Muscle layer of duodenum (tissue), 2 donors: Measurements from ENCODE around the gene DCTD.

Source experiments
- H3K27ac ChIP-seq: one replicate; pipeline ENCODE4 v1.7.0; 2013; ENCODE audit warnings: mild to moderate bottlenecking, low read length
- H3K27me3 ChIP-seq: one replicate; pipeline ENCODE4 v1.7.0; 2013; ENCODE audit warnings: low read depth, mild to moderate bottlenecking, control low read depth, low read length
- H3K36me3 ChIP-seq, 2 donors: one replicate each; pipeline ENCODE4 v1.7.0; 2013; ENCODE audit warnings: low read length in 2 of 2, control low read depth in 1 of 2, mild to moderate bottlenecking in 1 of 2; ENCODE audit not compliant: insufficient read depth in 2 of 2, control insufficient read depth in 1 of 2
- H3K4me1 ChIP-seq, 2 donors: one replicate each; pipeline ENCODE4 v1.7.0; 2013; ENCODE audit warnings: low read length in 2 of 2, mild to moderate bottlenecking in 2 of 2, control low read depth in 1 of 2, moderate library complexity in 1 of 2; ENCODE audit not compliant: insufficient read depth in 2 of 2, control insufficient read depth in 1 of 2
- H3K4me3 ChIP-seq, 2 donors: one replicate each; pipeline ENCODE4 v1.7.0; 2013; ENCODE audit warnings: low read length in 2 of 2, low read depth in 1 of 2, mild to moderate bottlenecking in 1 of 2
- H3K9me3 ChIP-seq, 2 donors: one replicate each; pipeline ENCODE4 v1.7.0; 2013; ENCODE audit warnings: low read length in 2 of 2, control low read depth in 1 of 2, mild to moderate bottlenecking in 1 of 2; ENCODE audit not compliant: control insufficient read depth in 1 of 2
- donor health status: healthy.

DCTD gene

DNA sequence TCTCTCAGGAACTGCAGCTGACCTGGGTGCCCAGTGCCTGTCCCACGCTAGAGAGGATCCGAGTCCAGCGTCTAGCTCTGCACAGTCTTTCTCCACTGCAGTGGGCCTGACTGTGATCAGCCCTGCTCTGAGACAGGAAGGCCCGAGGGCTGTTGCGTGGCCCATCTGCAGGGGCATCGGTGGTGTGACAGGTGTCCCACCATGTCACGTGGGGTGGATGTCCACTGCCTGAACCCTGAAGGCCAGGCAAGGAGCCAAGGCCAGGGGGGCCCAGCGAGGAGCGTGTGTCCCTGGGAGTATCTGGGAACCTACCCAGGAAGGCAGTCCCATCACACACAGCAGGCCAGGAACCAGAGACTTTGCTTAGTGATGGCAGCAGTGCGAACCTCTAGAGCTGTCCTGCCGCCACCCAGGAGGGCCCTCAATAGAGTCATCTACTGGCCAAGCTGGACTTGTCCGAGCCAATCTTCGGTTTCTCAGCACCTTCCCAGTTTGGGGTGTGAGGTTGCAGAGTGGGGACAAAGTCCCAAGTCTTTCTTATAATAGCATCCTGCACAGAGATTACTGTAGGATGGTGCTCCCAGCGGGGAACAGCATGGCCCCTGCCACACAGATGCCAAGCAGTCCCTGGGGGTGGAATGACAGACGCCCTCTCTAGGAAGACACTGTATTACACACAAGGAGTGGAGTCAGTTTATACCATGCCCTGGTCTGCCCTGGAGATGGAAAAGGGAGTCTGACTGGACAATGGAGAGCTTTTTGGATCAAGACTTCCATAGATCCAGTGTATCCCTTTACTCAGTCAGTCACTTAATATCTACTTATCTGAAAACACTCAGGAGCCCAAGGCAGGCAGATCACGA is 38.3 kb downstream of the DCTD start:
- H3K4me3 ChIP-seq: no peak overlapping the region
- peaks cover 0 to 15% of the 10 kb centered on the region in 2 donors for H3K4me1 ChIP-seq
- peaks cover 0 to 7% of the 10 kb centered on the region in 2 donors for H3K36me3 ChIP-seq
- no peaks in the 10 kb centered on the region for H3K27me3 ChIP-seq
- no peak overlapping the region for H3K27ac ChIP-seq
- no peaks in the 10 kb centered on the region for H3K9me3 ChIP-seq

GRCh38 chr4:182877326-182877883 is 39.8 kb downstream of the DCTD start:
- no peaks in the 10 kb centered on the region for H3K36me3 ChIP-seq

GRCh38 chr4:182876427-182876826 is 40.8 kb downstream of the DCTD start:
- Histone ChIP-seq H3K4me3 (no peak overlapping the region), H3K27me3 (no peaks in the 10 kb centered on the region), H3K36me3 (no peaks in the 10 kb centered on the region), H3K9me3 (no peaks in the 10 kb centered on the region), H3K4me1 (peaks cover 0 to 12% of the 10 kb centered on the region in 2 donors), H3K27ac (no peak overlapping the region)

More at GRCh38 chr4:182877326-182877883, 39.8 kb downstream of the DCTD start:
- Histone ChIP-seq H3K27me3 (no peaks in the 10 kb centered on the region), H3K4me1 (peaks cover 0 to 15% of the 10 kb centered on the region in 2 donors), H3K9me3 (no peaks in the 10 kb centered on the region), H3K27ac (no peak overlapping the region), H3K4me3 (no peak overlapping the region)

GRCh38 chr4:182875453-182876405 is 41.5 kb downstream of the DCTD start:
- no peak overlapping the region for H3K4me3 ChIP-seq
- no peaks in the 10 kb centered on the region for H3K27me3 ChIP-seq
- no peaks in the 10 kb centered on the region for H3K36me3 ChIP-seq
- H3K4me1 ChIP-seq: peaks cover 0 to 5% of the 10 kb centered on the region in 2 donors
- H3K9me3 ChIP-seq: no peaks in the 10 kb centered on the region
- no peak overlapping the region for H3K27ac ChIP-seq

GRCh38 chr4:182874797-182875345 is 42.3 kb downstream of the DCTD start:
- H3K9me3 ChIP-seq: no peaks in the 10 kb centered on the region
- no peaks in the 10 kb centered on the region for H3K4me1 ChIP-seq
- no peak overlapping the region for H3K27ac ChIP-seq
- no peaks in the 10 kb centered on the region for H3K36me3 ChIP-seq
- no peak overlapping the region for H3K4me3 ChIP-seq
- H3K27me3 ChIP-seq: no peaks in the 10 kb centered on the region

- no peak overlapping the region for H3K27ac ChIP-seq
- H3K4me3 ChIP-seq: no peak overlapping the region
- H3K36me3 ChIP-seq: no peaks in the 10 kb centered on the region
- H3K27me3 ChIP-seq: no peaks in the 10 kb centered on the region
- no peaks in the 10 kb centered on the region for H3K4me1 ChIP-seq
- no peaks in the 10 kb centered on the region for H3K9me3 ChIP-seq
These were observed 42.9 kb downstream of the DCTD start for GRCh38 chr4:182874304-182874751.

GRCh38 chr4:182873726-182874125 is 43.5 kb downstream of the DCTD start:
- H3K4me3 ChIP-seq: no peak overlapping the region
- no peak overlapping the region for H3K27ac ChIP-seq
- H3K4me1 ChIP-seq: no peaks in the 10 kb centered on the region
- no peaks in the 10 kb centered on the region for H3K36me3 ChIP-seq
- H3K27me3 ChIP-seq: no peaks in the 10 kb centered on the region
- no peaks in the 10 kb centered on the region for H3K9me3 ChIP-seq

GRCh38 chr4:182873289-182873688 is 43.9 kb downstream of the DCTD start:
- H3K4me1 ChIP-seq: no peaks in the 10 kb centered on the region
- H3K27me3 ChIP-seq: no peaks in the 10 kb centered on the region
- H3K4me3 ChIP-seq: no peak overlapping the region
- H3K9me3 ChIP-seq: no peaks in the 10 kb centered on the region
- H3K27ac ChIP-seq: no peak overlapping the region
- H3K36me3 ChIP-seq: no peaks in the 10 kb centered on the region

DNA sequence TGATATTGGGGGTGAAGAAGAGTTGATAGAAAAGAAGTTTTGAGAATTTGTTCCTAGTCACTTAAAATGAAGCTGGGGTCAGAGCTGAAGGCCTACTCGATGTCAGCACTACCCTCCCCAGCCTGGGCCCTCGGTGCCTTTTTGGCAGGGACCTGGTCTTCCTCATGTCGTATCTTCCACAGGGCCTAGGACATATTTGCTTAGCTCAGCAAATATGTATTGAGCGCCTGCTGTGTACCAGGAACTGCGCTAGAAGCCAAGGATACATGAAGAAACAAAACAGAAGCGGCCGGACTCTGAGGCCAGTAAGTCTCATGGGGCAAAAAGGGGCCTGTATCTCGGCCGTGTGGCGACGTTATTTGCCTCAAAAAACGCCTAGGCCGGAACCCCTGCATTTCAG is 44.3 kb downstream of the DCTD start:
- Histone ChIP-seq H3K36me3 (no peaks in the 10 kb centered on the region), H3K4me1 (no peaks in the 10 kb centered on the region), H3K27ac (no peak overlapping the region), H3K27me3 (no peaks in the 10 kb centered on the region), H3K4me3 (no peak overlapping the region), H3K9me3 (no peaks in the 10 kb centered on the region)

DNA sequence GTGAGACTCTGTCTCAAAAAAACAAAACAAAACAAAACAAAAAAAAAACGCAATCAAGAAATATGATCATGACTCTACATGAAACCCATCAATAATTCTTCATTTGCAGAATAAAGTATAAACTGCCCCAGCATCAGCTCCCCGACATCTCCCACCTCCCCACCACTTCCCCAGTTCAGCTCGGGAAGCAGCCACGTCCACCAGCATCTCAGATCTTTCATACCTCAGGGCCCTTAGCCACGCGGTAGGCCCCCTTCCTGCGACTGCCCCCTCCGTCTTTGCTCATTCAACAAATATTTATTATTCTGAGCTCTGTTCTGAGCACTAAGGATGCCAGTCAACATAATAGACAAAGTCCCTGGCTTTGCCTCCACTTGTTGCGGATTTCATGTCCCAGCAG is 45.6 kb downstream of the DCTD start:
- H3K36me3 ChIP-seq: no peaks in the 10 kb centered on the region
- H3K9me3 ChIP-seq: no peaks in the 10 kb centered on the region
- no peaks in the 10 kb centered on the region for H3K4me1 ChIP-seq
- H3K27me3 ChIP-seq: no peaks in the 10 kb centered on the region
- no peak overlapping the region for H3K27ac ChIP-seq
- no peak overlapping the region for H3K4me3 ChIP-seq

DNA sequence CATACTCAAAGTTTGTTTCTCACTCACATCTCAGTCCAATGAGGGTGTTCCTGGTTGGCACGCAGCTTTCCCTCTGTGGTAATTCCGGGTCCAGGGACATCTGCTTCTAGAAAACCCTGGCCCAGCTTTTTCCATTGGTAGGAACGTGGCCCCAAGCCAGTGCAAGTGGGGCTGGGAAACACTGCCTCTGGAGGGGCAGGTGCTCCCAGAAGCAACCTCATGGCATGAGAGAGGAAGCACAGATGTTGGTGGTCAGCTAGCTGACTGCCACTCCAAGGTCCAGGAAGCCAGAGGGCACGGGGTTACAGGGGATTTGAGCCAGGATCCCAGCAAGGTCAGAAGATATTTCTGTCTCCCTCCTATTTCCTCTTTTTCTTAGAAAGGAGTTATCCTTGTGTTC is 47.5 kb downstream of the DCTD start:
- Histone ChIP-seq H3K27ac (no peak overlapping the region), H3K4me3 (no peak overlapping the region), H3K9me3 (no peaks in the 10 kb centered on the region), H3K36me3 (no peaks in the 10 kb centered on the region), H3K4me1 (no peaks in the 10 kb centered on the region), H3K27me3 (no peaks in the 10 kb centered on the region)
